SKM-1 treated with dmso at 0.1 percent for 144 hours (cell line): ENCODE data around the gene PF4V1.

Experiments
- DNase-seq: peaks from one replicate; lab custom pipeline; 2025; ENCODE audit not compliant: unreplicated experiment; lab: John Stamatoyannopoulos, UW

PF4V1 gene

GRCh38 chr4:73853246-73853704 is at the start of gene PF4V1:
Gene PF4V1 (plus strand): TSS chr4:73853296. CDS start chr4:73853363, 67 bp downstream.
- no peak for DNase-seq

GRCh38 chr4:73810191-73810590 is 42.9 kb upstream of the PF4V1 start:
- DNase-seq, result no peak

- no peak for DNase-seq
Observed at GRCh38 chr4:73811841-73812240, 41.3 kb upstream of the PF4V1 start.

GRCh38 chr4:73814679-73815078 is 38.4 kb upstream of the PF4V1 start:
- DNase-seq, result no peak

- DNase-seq, result peak; percentile 42
Observed at GRCh38 chr4:73815145-73815544, 38.0 kb upstream of the PF4V1 start.

- no peak for DNase-seq
Observed at GRCh38 chr4:73816814-73817213, 36.3 kb upstream of the PF4V1 start.

- no peak for DNase-seq
Observed at GRCh38 chr4:73817341-73817740, 35.8 kb upstream of the PF4V1 start.

GRCh38 chr4:73821325-73821724 is 31.8 kb upstream of the PF4V1 start:
- DNase-seq, result no peak

GRCh38 chr4:73822389-73822788 is 30.7 kb upstream of the PF4V1 start:
- no peak for DNase-seq

GRCh38 chr4:73822812-73823504 is 30.1 kb upstream of the PF4V1 start:
- DNase-seq, result peak; percentile 47

- DNase-seq, result no peak
Observed at GRCh38 chr4:73823760-73824159, 29.3 kb upstream of the PF4V1 start.

- peak; percentile 84 for DNase-seq
Observed at GRCh38 chr4:73828956-73829355, 24.1 kb upstream of the PF4V1 start.

- DNase-seq, result no peak
Observed at GRCh38 chr4:73831569-73831968, 21.5 kb upstream of the PF4V1 start.

- DNase-seq, result no peak
Observed at GRCh38 chr4:73832651-73833237, 20.4 kb upstream of the PF4V1 start.

GRCh38 chr4:73836373-73837279 is 16.5 kb upstream of the PF4V1 start, which contains the start of gene CXCL6:
Gene CXCL6 (plus strand): TSS chr4:73836678. CDS start chr4:73836751, 73 bp downstream.
- DNase-seq, result no peak

GRCh38 chr4:73839071-73839470 is 14.0 kb upstream of the PF4V1 start:
- DNase-seq, result no peak

GRCh38 chr4:73839715-73840114 is 13.4 kb upstream of the PF4V1 start:
- DNase-seq, result no peak

GRCh38 chr4:73841243-73841925 is 11.7 kb upstream of the PF4V1 start:
- no peak for DNase-seq

GRCh38 chr4:73842696-73843095 is 10.4 kb upstream of the PF4V1 start:
- DNase-seq, result no peak

- DNase-seq, result no peak
Observed at GRCh38 chr4:73843369-73843768, 9.7 kb upstream of the PF4V1 start.

GRCh38 chr4:73844345-73844744 is 8.8 kb upstream of the PF4V1 start:
- DNase-seq, result no peak
